H9 (cell line): ENCODE measurements around the gene SLC7A11. TPM values are rescaled to one million over a fixed set of nuclear protein-coding genes. Genes with fewer than 3 reads are reported as not detected.

Experiments used
- DNase-seq: peaks from one replicate; pipeline ENCODE4 v3.0.0-alpha.2; 2017
- H2AFZ ChIP-seq: one replicate; pipeline ENCODE4 v1.6.1; 2013; ENCODE audit warnings: mild to moderate bottlenecking, low read length, control low read depth, moderate library complexity
- H2AK5ac ChIP-seq: 2 replicates; pipeline ENCODE4 v1.6.1; 2013; ENCODE audit warnings: low read length, control low read depth, mixed read lengths; ENCODE audit not compliant: insufficient read length
- H2BK120ac ChIP-seq: one replicate; pipeline ENCODE4 v1.6.1; 2013; ENCODE audit warnings: low read depth, mild to moderate bottlenecking, low read length, control low read depth, inconsistent platforms; ENCODE audit not compliant: poor library complexity, severe bottlenecking
- H2BK12ac ChIP-seq: 2 replicates; pipeline ENCODE4 v1.6.1; 2013; ENCODE audit warnings: low read length, control low read depth, mixed read lengths, low read depth; ENCODE audit not compliant: insufficient read length
- H2BK15ac ChIP-seq: 2 replicates; pipeline ENCODE4 v1.6.1; 2013; ENCODE audit warnings: low read depth, low read length, control low read depth
- H2BK20ac ChIP-seq: one replicate; pipeline ENCODE4 v1.6.1; 2013; ENCODE audit warnings: low read depth, mild to moderate bottlenecking, low read length, control low read depth, inconsistent platforms; ENCODE audit not compliant: poor library complexity, severe bottlenecking
- H2BK5ac ChIP-seq: 2 replicates; pipeline ENCODE4 v1.6.1; 2013; ENCODE audit warnings: low read length, control low read depth, mixed read lengths; ENCODE audit not compliant: insufficient read length
- H3K14ac ChIP-seq: 2 replicates; pipeline ENCODE4 v1.6.1; 2013; ENCODE audit warnings: low read length, control low read depth; ENCODE audit not compliant: insufficient read depth
- H3K18ac ChIP-seq: 2 replicates; pipeline ENCODE4 v1.6.1; 2013; ENCODE audit warnings: low read depth, mild to moderate bottlenecking, mixed read lengths, low read length, control low read depth; ENCODE audit not compliant: insufficient read length
- H3K23ac ChIP-seq: 2 replicates; pipeline ENCODE4 v1.6.1; 2013; ENCODE audit warnings: low read length, control low read depth, mixed read lengths, low read depth; ENCODE audit not compliant: insufficient read length
- H3K23me2 ChIP-seq: 2 replicates; pipeline ENCODE4 v1.6.1; 2013; ENCODE audit warnings: low read depth, mild to moderate bottlenecking, mixed read lengths, low read length, control low read depth; ENCODE audit not compliant: insufficient read length, poor library complexity, severe bottlenecking
- H3K27ac ChIP-seq: 2 replicates; pipeline ENCODE4 v1.5.1; 2013; ENCODE audit warnings: low read length, control low read depth, mixed read lengths, low read depth; ENCODE audit not compliant: insufficient read length
- H3K27me3 ChIP-seq: 2 replicates; pipeline ENCODE4 v1.6.1; 2013; ENCODE audit warnings: low read length, control low read depth, inconsistent platforms; ENCODE audit not compliant: insufficient read depth
- H3K4ac ChIP-seq: 2 replicates; pipeline ENCODE4 v1.6.1; 2013; ENCODE audit warnings: low read depth, mild to moderate bottlenecking, control low read depth, inconsistent platforms, low read length, moderate library complexity
- H3K4me1 ChIP-seq: 2 replicates; pipeline ENCODE4 v1.6.1; 2013; ENCODE audit warnings: low read length, control low read depth, inconsistent platforms; ENCODE audit not compliant: insufficient read depth
- H3K4me2 ChIP-seq: 2 replicates; pipeline ENCODE4 v1.6.1; 2013; ENCODE audit warnings: low read length, control low read depth, mixed read lengths; ENCODE audit not compliant: insufficient read length, insufficient read depth
- H3K56ac ChIP-seq: 2 replicates; pipeline ENCODE4 v1.6.1; 2013; ENCODE audit warnings: low read depth, mild to moderate bottlenecking, mixed read lengths, low read length, control low read depth; ENCODE audit not compliant: insufficient read length
- H3K79me1 ChIP-seq: 2 replicates; pipeline ENCODE4 v1.6.1; 2013; ENCODE audit warnings: low read depth, mild to moderate bottlenecking, moderate library complexity, low read length, control low read depth, inconsistent platforms; ENCODE audit not compliant: insufficient read depth, poor library complexity, severe bottlenecking
- H3K79me2 ChIP-seq: 2 replicates; pipeline ENCODE4 v1.6.1; 2013; ENCODE audit warnings: low read length, control low read depth, inconsistent platforms; ENCODE audit not compliant: insufficient read depth
- H3K9ac ChIP-seq: 2 replicates; pipeline ENCODE4 v1.6.1; 2013; ENCODE audit warnings: low read length, control low read depth, mixed read lengths; ENCODE audit not compliant: insufficient read length; ENCODE audit errors: extremely low read depth
- H3K9me3 ChIP-seq: one replicate; pipeline ENCODE4 v1.6.1; 2013; ENCODE audit warnings: low read depth, low read length, inconsistent platforms; ENCODE audit not compliant: control insufficient read depth
- H3T11ph ChIP-seq: one replicate; pipeline ENCODE4 v1.6.1; 2013; ENCODE audit warnings: mild to moderate bottlenecking, low read length, control low read depth, inconsistent platforms
- H4K20me1 ChIP-seq: one replicate; pipeline ENCODE4 v1.6.1; 2013; ENCODE audit not compliant: control insufficient read depth, insufficient read length, insufficient read depth
- H4K5ac ChIP-seq: 2 replicates; pipeline ENCODE4 v1.6.1; 2013; ENCODE audit warnings: low read depth, mild to moderate bottlenecking, mixed read lengths, low read length, control low read depth; ENCODE audit not compliant: insufficient read length
- H4K8ac ChIP-seq: replicated peaks from 2 replicates; pipeline ENCODE4 v1.6.1; 2013; ENCODE audit warnings: low read length, control low read depth, mixed read lengths, low read depth; ENCODE audit not compliant: insufficient read length
- H4K91ac ChIP-seq: 2 replicates; pipeline ENCODE4 v1.6.1; 2013; ENCODE audit warnings: low read depth, mild to moderate bottlenecking, moderate library complexity, mixed read lengths, low read length, control low read depth; ENCODE audit not compliant: insufficient read length
- H3K27ac Mint-ChIP-seq, 3 experiments: 2 replicates in 2 of 3; 3 replicates in 1 of 3; pipeline ENCODE4 v1.8.0; 2020 to 2021; ENCODE audit warnings: mixed read lengths in 3 of 3, mild to moderate bottlenecking in 1 of 3, moderate library complexity in 1 of 3
- H3K27me3 Mint-ChIP-seq: 2 replicates; pipeline ENCODE4 v1.8.0; 2021; ENCODE audit warnings: low read depth, mild to moderate bottlenecking, moderate library complexity, mixed read lengths
- H3K36me3 Mint-ChIP-seq, 3 experiments: 2 replicates in 2 of 3; 3 replicates in 1 of 3; pipeline ENCODE4 v1.8.0; 2020 to 2021; ENCODE audit warnings: low read depth in 3 of 3, mixed read lengths in 3 of 3; ENCODE audit not compliant: insufficient read depth in 1 of 3
- H3K4me1 Mint-ChIP-seq, 2 experiments: 2 replicates each; pipeline ENCODE4 v1.8.0; 2020; ENCODE audit warnings: mixed read lengths in 2 of 2
- H3K4me3 Mint-ChIP-seq, 2 experiments: 2 replicates in 1 of 2; 3 replicates in 1 of 2; pipeline ENCODE4 v1.8.0; 2020 to 2021; ENCODE audit warnings: mild to moderate bottlenecking in 2 of 2, mixed read lengths in 2 of 2, moderate library complexity in 1 of 2
- H3K9me3 Mint-ChIP-seq, 2 experiments: 2 replicates in 1 of 2; 3 replicates in 1 of 2; pipeline ENCODE4 v1.8.0; 2020; ENCODE audit warnings: mild to moderate bottlenecking in 2 of 2, mixed read lengths in 2 of 2, moderate library complexity in 1 of 2
- CTCF ChIP-seq: fragments of 200-600 bp; sonication (generic); conservative IDR thresholded peaks from 3 replicates; pipeline ENCODE4 v1.8.0; 2021; ENCODE audit warnings: antibody characterized with exemption, mild to moderate bottlenecking
- WGBS: extraction: QIAGEN DNeasy Blood & Tissue Kit; methylation state at CpG from one replicate; pipeline ENCODE4 v1.1.7; 2013; ENCODE audit warnings: missing lambda C conversion rate, low lambda C conversion rate, mixed read lengths; ENCODE audit not compliant: insufficient read length; ENCODE audit errors: extremely low coverage; 5-methylcytosine and 5-hydroxymethylcytosine counted together
- total RNA-seq: library from RNA; stranded (reverse); gene quantifications from 2 replicates; pipeline ENCODE4 v1.2.1, GENCODE V29; 2021

Gene SLC7A11
- total RNA-seq, 1 experiment from 2014 or later, result 19.8 TPM

DNA sequence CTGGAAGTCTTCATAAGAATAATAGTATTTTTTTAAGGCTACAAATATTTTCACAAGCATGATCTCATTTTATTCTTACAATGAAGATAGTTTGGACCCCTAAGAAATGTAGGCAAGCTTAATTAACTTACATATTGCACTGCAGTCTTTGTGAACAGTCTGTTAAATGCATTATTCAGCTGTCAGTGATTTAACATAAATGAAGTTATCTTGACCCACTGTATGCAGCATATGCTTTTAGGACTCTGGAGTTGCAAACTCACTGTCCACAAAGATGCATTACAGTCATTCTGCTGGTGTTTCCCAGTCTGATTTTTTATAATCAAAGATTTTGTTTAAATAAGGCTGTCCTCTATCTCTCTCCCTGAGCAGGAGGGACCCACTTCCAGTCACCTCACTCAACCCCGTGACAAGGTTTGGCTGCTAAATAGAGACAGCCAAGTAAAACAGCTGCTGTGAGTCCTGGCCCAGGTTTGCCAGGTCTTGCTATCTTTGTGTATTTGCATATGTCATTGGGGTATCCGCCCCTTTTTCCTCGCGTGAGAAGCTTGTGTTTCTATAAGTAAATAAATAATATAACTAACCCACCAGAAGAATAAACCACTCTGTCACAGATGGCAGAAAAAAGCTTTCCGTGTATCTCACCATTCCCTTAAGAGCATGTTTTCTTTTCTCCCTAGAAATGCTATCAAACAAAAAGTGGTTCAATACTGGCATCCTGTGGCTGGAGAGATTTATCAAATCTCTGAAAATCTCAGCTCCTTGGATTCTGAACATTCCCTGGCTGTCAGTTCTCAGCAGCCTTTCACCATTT, 67.0 kb downstream of the SLC7A11 start:
- Histone ChIP-seq H3K23ac (no peak overlapping the region), H3K56ac (no peak overlapping the region), H3K4ac (no peak overlapping the region), H4K91ac (no peak overlapping the region), H3T11ph (no peak overlapping the region), H3K4me2 (no peak overlapping the region), H4K20me1 (no peaks in the 10 kb centered on the region), H3K18ac (no peak overlapping the region), H2BK120ac (no peak overlapping the region), H2BK20ac (no peak overlapping the region), H2BK15ac (no peak overlapping the region), H3K27me3 (no peaks in the 10 kb centered on the region), H2AK5ac (no peak overlapping the region), H4K5ac (no peak overlapping the region), H2BK5ac (no peak overlapping the region), H3K9ac (no peak overlapping the region), H3K79me1 (no peaks in the 10 kb centered on the region), H3K14ac (no peak overlapping the region), H4K8ac (no peak overlapping the region), H3K79me2 (no peaks in the 10 kb centered on the region), H3K27ac (no peak overlapping the region), H3K4me1 (no peaks in the 10 kb centered on the region), H3K23me2 (no peaks in the 10 kb centered on the region), H3K9me3 (no peaks in the 10 kb centered on the region), H2AFZ (no peak overlapping the region), H2BK12ac (no peak overlapping the region)
- Mint-ChIP-seq H3K27me3 (no peaks in the 10 kb centered on the region), H3K27ac (no peak overlapping the region), H3K4me3 (no peak overlapping the region), H3K4me1 (no peaks in the 10 kb centered on the region), H3K9me3 (no peaks in the 10 kb centered on the region), H3K36me3 (peaks cover 17 to 22% (median 20%) of the 10 kb centered on the region in 3 experiments; a peak in 6 of 7 replicates)
- no peak for DNase-seq
- TF ChIP-seq CTCF, result 0 out of 3 replicates have a peak, but pooled peaks have one; percentile 14
- no CpG with 5 or more reads among the region's 5 CpGs for WGBS
